OCI-LY7 (cell line): Measurements from ENCODE around the gene MAP2K7. TPM values are rescaled to one million over a fixed set of nuclear protein-coding genes. Genes with fewer than 3 reads are reported as not detected.
A peak's percentile ranks its signal among the peaks of the same experiment; 100 is the strongest.

ENCODE experiments used
- BruUV-seq: library from RNA; stranded (reverse); fragments of 400-500 nt; replicated peaks from 2 replicates; lab custom pipeline; 2021; lab: Mats Ljungman, UMichigan
- CTCF ChIA-PET: fragments of 300-600 bp; sonication (Branson Sonifier 250); formaldehyde crosslinking; loops from one replicate; lab custom pipeline; 2022; ENCODE audit warnings: antibody characterized with exemption; ENCODE audit not compliant: unreplicated experiment; lab: Charles Lee
- POLR2A ChIA-PET: fragments of 300-600 bp; sonication (Branson Sonifier 250); formaldehyde crosslinking; loops from one replicate; lab custom pipeline; 2022; ENCODE audit warnings: antibody characterized with exemption; lab: Charles Lee
- DNase-seq: peaks from one replicate; pipeline ENCODE4 v3.0.0-alpha.2; 2015; ENCODE audit warnings: low spot score
- H2AFZ ChIP-seq: fragments of 200-600 bp; sonication (generic), shearing (Covaris generic); 2 replicates; pipeline ENCODE4 v1.6.1; 2014; ENCODE audit warnings: mild to moderate bottlenecking, antibody characterized with exemption, low read length, moderate library complexity
- H3K27ac ChIP-seq: fragments of 200-600 bp; sonication (generic); 2 replicates; pipeline ENCODE4 v1.5.1; 2014; ENCODE audit warnings: mixed run types, low read depth, mild to moderate bottlenecking, moderate library complexity, low read length, inconsistent platforms; ENCODE audit not compliant: poor library complexity, severe bottlenecking
- H3K36me3 ChIP-seq: fragments of 200-600 bp; sonication (generic); 2 replicates; pipeline ENCODE4 v1.6.1; 2014; ENCODE audit warnings: mild to moderate bottlenecking, antibody characterized with exemption, low read length, moderate library complexity, mixed read lengths; ENCODE audit not compliant: insufficient read depth
- H3K4me1 ChIP-seq: fragments of 200-600 bp; sonication (generic); 2 replicates; pipeline ENCODE4 v1.5.1; 2014; ENCODE audit warnings: mild to moderate bottlenecking, low read length; ENCODE audit not compliant: insufficient read depth, poor library complexity, severe bottlenecking
- H3K4me2 ChIP-seq: fragments of 200-600 bp; sonication (generic); 2 replicates; pipeline ENCODE4 v1.6.1; 2014; ENCODE audit warnings: mild to moderate bottlenecking, low read length
- H3K4me3 ChIP-seq: fragments of 200-600 bp; sonication (generic); 2 replicates; pipeline ENCODE4 v1.5.1; 2014; ENCODE audit warnings: mild to moderate bottlenecking, low read depth, low read length; ENCODE audit not compliant: poor library complexity, severe bottlenecking
- H3K79me2 ChIP-seq: fragments of 200-600 bp; sonication (generic); 2 replicates; pipeline ENCODE4 v1.6.1; 2016; ENCODE audit warnings: low read depth, mild to moderate bottlenecking, low read length, moderate library complexity, mixed read lengths; ENCODE audit not compliant: insufficient read depth
- H3K9me2 ChIP-seq: fragments of 200-600 bp; sonication (generic); 2 replicates; pipeline ENCODE4 v1.6.1; 2016; ENCODE audit warnings: mild to moderate bottlenecking, low read length, mixed read lengths; ENCODE audit not compliant: insufficient read depth
- H3K9me3 ChIP-seq: fragments of 200-600 bp; sonication (generic); 2 replicates; pipeline ENCODE4 v1.6.1; 2014; ENCODE audit warnings: mild to moderate bottlenecking, mixed run types, low read length, mixed read lengths
- H4K20me1 ChIP-seq: fragments of 200-600 bp; sonication (generic); 2 replicates; pipeline ENCODE4 v1.6.1; 2014; ENCODE audit warnings: mild to moderate bottlenecking, antibody characterized with exemption, low read length, moderate library complexity, mixed read lengths; ENCODE audit not compliant: insufficient read depth
- CTCF ChIP-seq: fragments of 200-600 bp; sonication (generic); conservative IDR thresholded peaks from 2 replicates; pipeline ENCODE4 v1.5.1; 2014; ENCODE audit warnings: mild to moderate bottlenecking, antibody characterized with exemption, low read length, moderate library complexity, mixed read lengths
- EZH2phosphoT487 ChIP-seq: fragments of 200-600 bp; sonication (generic); IDR thresholded peaks from 2 replicates; pipeline ENCODE4 v1.6.1; 2018; ENCODE audit warnings: low read depth, borderline replicate concordance, mild to moderate bottlenecking, mixed run types, antibody characterized with exemption, low read length, moderate library complexity, mixed read lengths
- intact Hi-C: fragments of 100-400 bp; cut with micrococcal nuclease; formaldehyde crosslinking; loops from one replicate; pipeline ENCODE4 v1.10.0; 2022; ENCODE audit not compliant: unreplicated experiment
- total RNA-seq, 2 experiments: library from RNA; depleted of rRNA in 1 of 2; stranded (reverse); fragments of >200 nt in 1 of 2; shearing (Covaris generic) in 1 of 2; gene quantifications; 2 replicates each; pipeline ENCODE4 v1.2.3, GENCODE V29; 2014 to 2022

MAP2K7 gene
- total RNA-seq, 2 experiments from 2014 or later = 23.2 to 44.5 TPM

- Histone ChIP-seq H3K36me3 (no peaks in the 10 kb centered on the region), H4K20me1 (no peaks in the 10 kb centered on the region), H3K27ac (peak overlapping the region; percentile 39), H3K4me2 (peak overlapping the region; percentile 39), H3K4me1 (peaks cover 40% of the 10 kb centered on the region), H3K9me3 (no peaks in the 10 kb centered on the region), H3K4me3 (peak overlapping the region; percentile 4), H2AFZ (peak overlapping the region; percentile 19; the same call in 1 of the 2 replicates), H3K9me2 (no peaks in the 10 kb centered on the region), H3K79me2 (no peaks in the 10 kb centered on the region)
- peak; percentile 84 for DNase-seq
- BruUV-seq = no TSS peak
- intact Hi-C loops = loop anchor here (2.0 kb wide), 1 partner anchor 49 kb away; the partner anchor contains the start of gene SNAPC2
- TF ChIP-seq EZH2phosphoT487 = no peak
- no peak for TF ChIP-seq CTCF
- ChIA-PET CTCF (no interaction called here), POLR2A (interaction anchor here (0.6 kb wide), 1 partner anchor 89 kb away, joined by 4 read pairs; no protein-coding TSS in a partner anchor)
Measured at GRCh38 chr19:7871437-7872305, 32.0 kb upstream of the MAP2K7 start.

- Histone ChIP-seq H3K9me2 (no peaks in the 10 kb centered on the region), H3K4me2 (peak overlapping the region; percentile 39; the same call in 1 of the 2 replicates), H3K27ac (no peak overlapping the region), H3K4me1 (peaks cover 40% of the 10 kb centered on the region), H3K9me3 (no peaks in the 10 kb centered on the region), H3K79me2 (no peaks in the 10 kb centered on the region), H2AFZ (no peak overlapping the region), H4K20me1 (no peaks in the 10 kb centered on the region), H3K4me3 (no peak overlapping the region), H3K36me3 (no peaks in the 10 kb centered on the region)
- no TSS peak for BruUV-seq
- CTCF ChIA-PET = no interaction called here
- POLR2A ChIA-PET = interaction anchor here (0.6 kb wide), 1 partner anchor 88 kb away, joined by 4 read pairs; no protein-coding TSS in a partner anchor
- no peak for DNase-seq
- intact Hi-C loops = no loop called here
- no peak for TF ChIP-seq CTCF
- no peak for TF ChIP-seq EZH2phosphoT487
Measured at GRCh38 chr19:7872306-7873204, 31.1 kb upstream of the MAP2K7 start.
